Right atrium auricular region (tissue), 2 donors: ENCODE measurements around the gene MIX23. TPM values are rescaled to one million over a fixed set of nuclear protein-coding genes. Genes with fewer than 3 reads are reported as not detected.

ENCODE experiments used
- DNase-seq: peaks from one replicate; pipeline ENCODE4 v3.0.0-alpha.2; 2019; ENCODE audit warnings: low spot score
- H3K27ac ChIP-seq, 2 donors: fragments of 200-600 bp; sonication (generic); 1 replicate in 1 of 2; 2 replicates in 1 of 2; pipeline ENCODE4 v1.5.1; 2016 to 2019
- H3K27me3 ChIP-seq, 2 donors: fragments of 200-600 bp; sonication (generic); one replicate each; pipeline versions ENCODE4 v1.5.1 to v1.6.0; 2017 to 2019
- H3K36me3 ChIP-seq: fragments of 200-600 bp; sonication (generic); one replicate; pipeline ENCODE4 v1.5.1; 2016
- H3K4me1 ChIP-seq, 2 donors: fragments of 200-600 bp; sonication (generic); one replicate each; pipeline versions ENCODE4 v1.5.1 to v1.6.0; 2017 to 2019
- H3K4me3 ChIP-seq, 2 donors: fragments of 200-600 bp; sonication (generic); 1 replicate in 1 of 2; 2 replicates in 1 of 2; pipeline ENCODE4 v1.5.1; 2017 to 2019; ENCODE audit warnings: mild to moderate bottlenecking in 1 of 2, moderate library complexity in 1 of 2
- H3K9me3 ChIP-seq, 2 donors: fragments of 200-600 bp; sonication (generic); one replicate each; pipeline ENCODE4 v1.5.1; 2019
- total RNA-seq, 2 donors: library from RNA; depleted of rRNA; stranded (reverse); fragments of >200 nt; gene quantifications; one replicate each; pipeline ENCODE4 v1.1.0, GENCODE V29; 2016
- TF ChIP-seq, protein P1 (sequence below), 2 donors: fragments of 200-600 bp; sonication (generic); IDR thresholded peaks; one replicate each; pipeline ENCODE4 v1.5.1; 2019; ENCODE audit warnings: antibody characterized with exemption in 2 of 2

The MIX23 gene
- total RNA-seq, result 10 to 100 TPM; 15.5 to 19.5 TPM

GRCh38 chr3:122382888-122383666, at the start of gene MIX23:
Gene MIX23, minus strand, starts transcription at chr3:122383231. Its CDS starts 7 bp downstream, at chr3:122383224.
- Histone ChIP-seq H3K36me3 (no peaks in the 10 kb centered on the region), H3K27me3 (no peaks in the 10 kb centered on the region), H3K9me3 (no peaks in the 10 kb centered on the region), H3K4me3 (peak within 1 kb of the TSS; percentile 89 to 91), H3K4me1 (peaks cover 0 to 19% of the 10 kb centered on the region in 2 donors), H3K27ac (peak within 1 kb of the TSS; percentile 90 to 95)
- peak; percentile 90 for DNase-seq
- TF ChIP-seq, protein P1, sequence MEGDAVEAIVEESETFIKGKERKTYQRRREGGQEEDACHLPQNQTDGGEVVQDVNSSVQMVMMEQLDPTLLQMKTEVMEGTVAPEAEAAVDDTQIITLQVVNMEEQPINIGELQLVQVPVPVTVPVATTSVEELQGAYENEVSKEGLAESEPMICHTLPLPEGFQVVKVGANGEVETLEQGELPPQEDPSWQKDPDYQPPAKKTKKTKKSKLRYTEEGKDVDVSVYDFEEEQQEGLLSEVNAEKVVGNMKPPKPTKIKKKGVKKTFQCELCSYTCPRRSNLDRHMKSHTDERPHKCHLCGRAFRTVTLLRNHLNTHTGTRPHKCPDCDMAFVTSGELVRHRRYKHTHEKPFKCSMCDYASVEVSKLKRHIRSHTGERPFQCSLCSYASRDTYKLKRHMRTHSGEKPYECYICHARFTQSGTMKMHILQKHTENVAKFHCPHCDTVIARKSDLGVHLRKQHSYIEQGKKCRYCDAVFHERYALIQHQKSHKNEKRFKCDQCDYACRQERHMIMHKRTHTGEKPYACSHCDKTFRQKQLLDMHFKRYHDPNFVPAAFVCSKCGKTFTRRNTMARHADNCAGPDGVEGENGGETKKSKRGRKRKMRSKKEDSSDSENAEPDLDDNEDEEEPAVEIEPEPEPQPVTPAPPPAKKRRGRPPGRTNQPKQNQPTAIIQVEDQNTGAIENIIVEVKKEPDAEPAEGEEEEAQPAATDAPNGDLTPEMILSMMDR (IDR thresholded peaks at IDR 0.05), result no peak

DNA sequence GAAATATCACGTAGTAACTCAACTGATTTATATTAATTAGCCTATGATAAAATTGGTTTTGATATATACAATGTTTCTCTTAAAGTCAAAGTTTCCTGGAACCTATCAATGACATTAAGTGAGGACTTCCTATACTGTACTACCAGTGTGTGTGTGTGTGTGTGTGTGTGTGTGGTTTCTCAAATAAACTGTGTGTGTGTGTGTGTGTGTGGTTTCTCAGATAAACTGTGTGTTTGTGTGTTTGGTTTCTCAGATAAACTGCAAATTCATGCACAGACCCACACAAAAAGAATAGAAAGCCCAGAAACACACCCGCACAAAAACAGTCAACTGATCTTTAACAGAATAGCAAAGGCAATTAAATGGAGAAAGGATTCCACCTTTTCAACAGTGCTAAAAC, 47.3 kb upstream of the MIX23 start:
- DNase-seq, result no peak
- Histone ChIP-seq H3K36me3 (peaks cover 33% of the 10 kb centered on the region), H3K27me3 (no peaks in the 10 kb centered on the region), H3K4me3 (no peak overlapping the region), H3K27ac (no peak overlapping the region), H3K9me3 (no peaks in the 10 kb centered on the region), H3K4me1 (no peaks in the 10 kb centered on the region)
- TF ChIP-seq, protein P1 (IDR thresholded peaks at IDR 0.05), result no peak

DNA sequence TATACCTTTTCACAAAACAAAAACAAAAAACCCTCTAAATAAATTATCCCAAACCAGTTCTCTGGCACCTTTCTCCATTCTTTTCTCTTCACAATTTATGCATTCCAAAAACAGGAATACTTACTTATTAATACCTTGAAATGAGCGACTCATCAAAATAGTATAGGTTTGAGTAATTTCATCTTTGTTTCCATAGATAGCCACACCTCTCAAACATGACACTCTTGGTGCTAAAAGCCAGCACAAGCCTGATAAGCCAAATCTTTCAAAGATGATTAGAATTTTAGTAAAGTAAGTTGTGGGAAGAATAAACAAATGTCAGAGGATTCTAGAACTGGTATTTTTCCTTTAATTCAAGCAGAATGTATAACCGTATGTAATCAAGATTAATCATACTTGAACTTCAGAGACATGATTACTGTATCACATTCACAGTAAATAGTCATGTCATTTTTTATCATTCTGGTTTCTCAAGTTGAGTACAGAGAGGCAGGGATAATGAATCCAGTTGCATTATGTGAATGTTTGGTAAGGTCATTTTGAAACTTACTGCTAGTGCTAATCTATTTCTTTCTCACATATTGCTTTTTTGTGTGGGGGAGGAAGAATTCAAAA, 44.9 kb upstream of the MIX23 start:
- H3K27ac ChIP-seq, result no peak overlapping the region
- no peaks in the 10 kb centered on the region for H3K4me1 ChIP-seq
- no peak overlapping the region for H3K4me3 ChIP-seq
- no peak for DNase-seq
- peaks cover 28% of the 10 kb centered on the region for H3K36me3 ChIP-seq
- TF ChIP-seq, protein P1 (IDR thresholded peaks at IDR 0.05), result no peak
- no peaks in the 10 kb centered on the region for H3K9me3 ChIP-seq
- H3K27me3 ChIP-seq, result no peaks in the 10 kb centered on the region

DNA sequence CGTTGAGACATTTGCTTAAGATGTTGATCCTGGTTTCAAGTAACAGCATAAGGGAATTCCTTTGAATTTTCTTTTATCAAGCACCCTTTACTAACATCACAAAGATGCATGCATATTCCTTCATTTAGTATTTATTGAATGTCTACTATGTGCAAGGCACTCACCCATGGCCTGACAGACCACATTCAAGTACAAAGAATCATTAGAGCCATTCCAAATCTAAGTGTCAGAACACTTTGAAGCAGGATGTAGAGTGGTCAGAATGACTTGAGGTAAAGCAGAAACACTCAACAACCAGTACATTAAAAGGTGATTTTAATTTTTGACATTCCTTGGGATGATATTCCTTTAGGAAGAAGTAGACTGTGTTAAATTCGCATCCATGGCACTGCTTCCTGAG, 38.8 kb upstream of the MIX23 start:
- H3K27me3 ChIP-seq, result no peaks in the 10 kb centered on the region
- H3K27ac ChIP-seq, result no peak overlapping the region
- H3K4me3 ChIP-seq, result no peak overlapping the region
- DNase-seq, result no peak
- H3K9me3 ChIP-seq, result no peaks in the 10 kb centered on the region
- TF ChIP-seq, protein P1 (IDR thresholded peaks at IDR 0.05), result no peak
- peaks cover 0 to 5% of the 10 kb centered on the region in 2 donors for H3K4me1 ChIP-seq
- peaks cover 20% of the 10 kb centered on the region for H3K36me3 ChIP-seq

- no peak overlapping the region for H3K4me3 ChIP-seq
These were observed 38.1 kb upstream of the MIX23 start for GRCh38 chr3:122421101-122421500.

More at GRCh38 chr3:122421101-122421500, 38.1 kb upstream of the MIX23 start:
- TF ChIP-seq, protein P1 (IDR thresholded peaks at IDR 0.05), result no peak
- H3K9me3 ChIP-seq, result no peaks in the 10 kb centered on the region
- H3K36me3 ChIP-seq, result peaks cover 12% of the 10 kb centered on the region
- no peaks in the 10 kb centered on the region for H3K27me3 ChIP-seq
- H3K27ac ChIP-seq, result no peak overlapping the region
- peaks cover 0 to 7% of the 10 kb centered on the region in 2 donors for H3K4me1 ChIP-seq
- no peak for DNase-seq
